Erythroblast (primary cell): ENCODE data around the gene DEFB114.

ENCODE experiments used
- DNase-seq, 2 experiments: peaks; one replicate each; lab custom pipeline; 2025; lab: John Stamatoyannopoulos, UW
- GATA1 ChIP-seq: IDR thresholded peaks from 2 replicates; pipeline ENCODE4 v1.6.1; 2011; ENCODE audit warnings: low read depth, mild to moderate bottlenecking, control low read depth, low read length, moderate library complexity
- POLR2A ChIP-seq: IDR thresholded peaks from 2 replicates; pipeline ENCODE4 v1.6.1; 2011; ENCODE audit warnings: mild to moderate bottlenecking, low read length

Gene DEFB114, protein sequence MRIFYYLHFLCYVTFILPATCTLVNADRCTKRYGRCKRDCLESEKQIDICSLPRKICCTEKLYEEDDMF

DNA sequence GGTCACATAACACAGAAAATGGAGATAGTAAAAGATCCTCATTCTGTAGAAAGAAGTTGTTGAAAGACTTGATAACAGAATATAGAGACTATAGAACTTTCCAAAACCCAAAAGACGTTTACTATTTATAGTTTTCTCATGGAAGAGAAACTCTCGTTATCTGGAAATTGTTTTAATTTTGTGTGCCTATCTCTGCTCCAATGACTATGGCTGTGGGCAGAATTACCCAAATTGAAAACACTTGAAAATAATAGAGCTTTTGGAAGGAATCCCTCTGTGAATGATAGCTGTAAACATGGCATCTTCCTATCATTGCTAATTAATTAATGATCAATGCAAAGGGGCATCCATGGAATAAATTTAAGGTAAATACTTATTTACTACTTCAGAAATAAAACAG lies at the start of gene DEFB114:
Gene DEFB114 (minus strand): TSS at position 101 of the 400 bp plus-strand sequence. CDS start 59 bp downstream, at position 42.
- TF ChIP-seq POLR2A = no peak
- no peak for TF ChIP-seq GATA1
- DNase-seq = no peak

DNA sequence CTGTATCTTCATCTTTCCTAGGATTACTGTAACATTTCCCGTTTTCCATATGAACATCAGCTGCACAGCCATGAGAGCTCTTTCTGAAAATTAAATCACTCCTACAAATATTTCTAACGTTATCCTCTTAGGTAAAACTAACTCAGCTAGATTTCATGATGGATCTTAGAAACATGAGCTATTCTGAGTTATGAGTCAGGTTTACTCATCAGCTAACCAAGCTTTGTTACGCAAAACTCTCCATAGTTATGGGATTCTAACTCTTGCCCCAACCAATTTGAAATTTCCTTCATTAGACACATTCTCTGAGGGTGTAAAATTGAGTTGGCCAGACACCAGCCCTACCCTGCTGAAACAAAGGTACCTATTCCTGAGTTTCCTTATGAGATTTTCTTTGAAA lies 43.9 kb upstream of the DEFB114 start:
- DNase-seq = no peak
- TF ChIP-seq GATA1 (no peak), POLR2A (no peak)

DNA sequence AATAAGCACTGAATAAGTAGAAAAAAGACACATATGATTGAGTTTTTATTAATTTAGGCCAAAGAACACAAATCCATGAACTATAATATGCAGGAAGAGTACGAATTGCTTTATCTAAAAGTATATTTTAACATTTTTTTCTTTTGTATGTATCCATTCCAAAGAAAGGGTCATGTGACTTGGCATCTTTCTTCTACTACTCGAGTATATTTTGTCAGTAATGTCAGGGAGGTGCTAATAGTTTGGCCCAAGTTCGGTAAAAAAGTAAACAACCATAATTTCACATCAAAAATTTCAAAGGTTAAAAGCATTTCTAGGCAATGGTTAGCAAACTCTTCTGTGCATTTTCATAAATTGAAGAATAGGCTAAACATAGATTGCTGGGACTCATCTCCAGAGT lies 39.2 kb upstream of the DEFB114 start:
- TF ChIP-seq POLR2A (no peak), GATA1 (no peak)
- no peak for DNase-seq

DNA sequence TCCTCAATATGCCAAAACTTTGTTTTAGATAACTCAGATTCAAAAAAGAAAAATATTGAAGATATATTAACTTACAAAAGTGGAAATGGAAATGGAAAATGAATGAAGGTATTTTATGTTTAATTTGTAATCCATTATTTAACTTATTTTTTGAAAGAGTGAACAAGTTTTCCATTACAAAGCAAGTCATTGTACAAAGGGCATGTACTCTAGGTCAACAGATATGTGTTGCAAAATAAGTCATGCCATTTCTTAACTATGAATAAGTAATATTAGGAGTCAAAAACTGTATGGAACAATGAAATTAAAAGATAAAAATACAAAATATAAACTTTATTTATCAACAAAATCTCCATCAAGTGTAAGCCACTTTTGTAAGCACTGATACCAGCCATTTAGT lies 31.3 kb upstream of the DEFB114 start:
- DNase-seq = no peak
- no peak for TF ChIP-seq POLR2A
- no peak for TF ChIP-seq GATA1

DNA sequence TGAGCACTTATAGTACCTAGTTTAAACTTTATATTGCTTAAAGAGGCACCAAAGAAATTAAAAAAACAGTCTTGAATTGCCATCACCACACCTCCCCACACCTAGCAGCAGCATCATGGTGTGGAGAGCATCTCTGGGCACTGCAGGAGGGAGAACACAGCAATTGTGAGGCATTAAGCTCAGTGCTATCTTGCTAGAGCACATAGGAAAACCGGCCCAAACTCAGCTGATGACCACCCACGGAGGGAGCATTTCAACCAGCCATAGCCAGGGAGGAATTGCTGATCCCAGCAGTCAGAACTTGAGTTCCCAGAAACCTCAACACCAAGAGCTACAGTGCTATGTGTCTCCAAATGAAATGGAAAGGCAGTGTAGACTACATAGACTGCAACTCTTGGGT lies 24.9 kb upstream of the DEFB114 start:
- TF ChIP-seq GATA1 (no peak), POLR2A (no peak)
- DNase-seq = no peak

DNA sequence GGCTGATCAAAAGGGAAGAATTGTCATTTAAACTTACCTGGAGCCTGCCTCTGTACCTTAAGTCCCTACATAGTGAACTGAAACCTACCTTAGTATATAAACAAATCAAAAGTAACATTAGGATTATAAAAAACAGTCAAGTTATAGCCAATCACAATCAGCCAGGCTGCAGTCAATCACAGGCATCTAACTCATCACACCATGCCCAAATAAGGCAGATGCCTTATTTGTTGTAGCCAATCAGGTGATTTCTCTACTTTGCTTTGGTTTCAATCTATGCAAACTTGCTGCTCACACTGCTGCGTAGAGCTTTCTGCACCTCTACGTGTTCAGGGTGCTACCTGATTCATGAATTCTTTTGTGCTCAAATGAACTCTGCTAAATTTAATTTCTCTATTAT lies 23.8 kb upstream of the DEFB114 start:
- TF ChIP-seq POLR2A (no peak), GATA1 (no peak)
- DNase-seq = no peak

DNA sequence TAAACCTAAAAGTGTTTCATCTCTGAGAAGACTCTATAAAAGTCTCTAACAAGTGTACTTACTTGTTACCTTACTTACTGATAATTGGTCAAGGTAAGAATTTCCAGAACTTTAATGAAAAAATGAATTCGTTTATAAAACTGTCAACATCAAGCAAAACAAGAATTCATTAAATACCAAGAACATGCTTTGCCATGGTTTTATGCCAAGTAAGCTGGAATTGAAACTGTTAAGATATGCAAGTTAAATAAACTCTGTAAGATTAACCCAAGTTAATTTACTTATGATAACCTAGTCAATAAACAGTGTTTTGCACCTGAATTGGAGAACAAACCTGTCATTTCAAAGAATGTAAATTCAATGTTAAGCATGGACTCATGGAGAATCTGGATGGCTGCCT lies 22.6 kb upstream of the DEFB114 start:
- no peak for DNase-seq
- TF ChIP-seq GATA1 = no peak
- TF ChIP-seq POLR2A = no peak

DNA sequence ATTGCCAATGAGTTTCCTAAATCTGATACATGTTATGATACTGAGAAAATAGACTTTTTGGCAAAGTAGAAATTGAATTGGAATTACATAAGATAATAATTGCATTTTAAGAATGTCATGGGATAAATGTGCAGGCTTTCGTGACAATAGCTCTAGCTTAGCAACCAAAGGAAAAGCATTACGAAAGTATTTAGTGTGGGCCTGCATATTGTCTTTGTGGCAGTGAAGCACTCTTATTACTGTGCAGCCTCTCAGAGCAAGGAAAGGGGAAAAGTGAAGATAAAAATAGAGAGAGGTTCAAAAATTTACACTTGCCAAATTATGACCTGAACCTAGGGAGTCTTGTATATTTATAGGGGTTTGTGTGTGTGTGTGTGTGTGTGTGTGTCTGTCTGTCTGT lies 18.1 kb upstream of the DEFB114 start:
- no peak for DNase-seq
- TF ChIP-seq POLR2A = no peak
- no peak for TF ChIP-seq GATA1

DNA sequence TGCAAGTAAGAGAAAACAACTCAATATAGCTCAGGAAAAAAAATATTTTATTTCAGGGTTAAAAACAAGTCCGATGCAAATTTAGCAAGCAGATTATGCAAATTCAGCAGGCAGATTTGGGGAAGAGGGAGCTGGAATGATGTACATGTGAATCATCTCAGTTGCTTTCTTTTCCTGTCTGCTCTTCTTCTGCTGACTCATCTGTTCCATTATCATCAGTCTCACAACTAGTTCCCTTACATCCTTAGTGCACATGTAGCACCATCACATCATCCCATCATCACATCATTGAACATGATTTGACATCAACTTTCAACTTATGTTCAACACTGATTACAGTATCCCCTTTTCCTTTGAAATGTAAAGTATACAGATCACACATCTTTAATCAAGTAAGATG lies 16.9 kb upstream of the DEFB114 start:
- no peak for DNase-seq
- TF ChIP-seq GATA1 (no peak), POLR2A (no peak)

DNA sequence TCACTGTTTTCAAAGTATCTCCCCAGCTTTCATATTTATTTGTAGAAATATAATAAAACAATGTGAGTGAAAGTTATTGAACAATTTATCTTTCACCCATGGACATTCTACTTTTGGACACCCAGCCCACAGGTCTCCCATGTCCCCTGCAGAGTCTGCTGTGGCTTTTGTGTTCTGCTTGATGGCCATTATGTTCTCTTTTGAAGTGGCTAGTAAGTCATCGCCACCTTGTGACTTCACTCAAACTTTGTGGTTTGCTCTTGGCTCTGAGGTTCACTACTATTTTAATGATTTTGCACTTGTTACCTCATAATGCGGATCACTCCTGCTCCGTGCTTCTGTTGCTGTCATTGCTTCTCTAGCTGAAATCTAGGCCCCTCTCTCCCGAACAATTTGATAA lies 15.6 kb upstream of the DEFB114 start:
- DNase-seq = no peak
- TF ChIP-seq GATA1 (no peak), POLR2A (no peak)

DNA sequence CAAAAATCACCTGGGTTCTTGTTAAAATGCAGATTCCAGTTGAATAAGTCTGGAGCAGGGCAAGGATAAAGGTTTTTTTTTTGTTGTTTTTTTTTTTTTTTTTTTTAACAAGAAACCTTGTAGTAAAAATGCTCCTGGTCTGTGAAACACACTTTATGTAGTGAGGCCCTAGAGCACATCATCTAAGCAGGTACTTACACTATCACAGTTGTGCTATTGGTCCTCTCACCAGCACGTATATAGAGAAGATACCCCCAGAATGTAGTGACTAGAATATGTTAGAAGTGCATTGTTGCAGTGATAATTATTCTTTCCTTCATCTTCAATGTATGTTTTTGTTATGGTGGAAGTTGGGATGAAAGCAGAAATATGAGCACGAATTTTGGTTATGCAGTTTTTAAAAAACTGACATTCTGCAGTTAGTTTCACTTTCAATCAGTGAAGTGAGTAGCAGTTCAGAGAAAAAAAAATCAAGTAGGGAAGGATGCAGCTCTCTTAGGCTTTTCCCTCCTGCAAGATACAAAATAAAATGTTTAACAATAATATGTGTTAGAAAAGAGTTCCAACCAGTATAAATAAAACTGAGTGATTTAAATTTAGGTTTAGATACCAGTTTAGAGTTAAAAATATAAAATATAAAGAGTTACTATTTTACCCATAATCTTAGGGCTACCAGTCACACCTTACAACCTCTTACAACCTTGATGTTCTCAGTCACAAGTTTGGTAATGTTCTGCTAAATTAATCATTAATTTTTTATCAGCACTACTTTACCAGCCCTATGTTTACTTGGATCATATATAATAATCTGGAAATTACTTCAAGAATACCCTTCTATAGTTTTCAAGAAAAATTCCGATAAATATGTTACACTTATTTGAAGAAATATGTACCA lies 14.6 kb upstream of the DEFB114 start:
- no peak for TF ChIP-seq POLR2A
- TF ChIP-seq GATA1 = no peak
- DNase-seq = no peak

DNA sequence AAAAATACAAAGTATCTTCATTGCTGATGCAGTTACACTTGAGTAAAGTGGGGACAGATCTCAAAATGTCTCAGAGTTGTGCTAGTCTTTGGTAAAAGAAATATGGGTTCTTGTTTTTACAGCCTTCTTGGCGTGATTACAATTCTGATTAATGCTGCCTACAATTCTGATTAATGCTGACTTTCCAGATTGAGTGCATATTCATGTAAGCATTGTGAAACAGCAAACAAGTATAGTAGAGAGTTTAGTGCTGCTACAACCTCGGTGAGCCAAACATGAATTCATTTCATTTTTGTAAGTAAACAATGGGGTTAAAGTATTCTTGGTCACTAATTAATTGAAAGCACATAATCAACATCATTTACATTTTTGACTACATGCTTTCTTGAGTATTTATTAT lies 5.6 kb upstream of the DEFB114 start, which contains the start of gene DEFB113:
Gene DEFB113 (minus strand): TSS at position 21 of the 400 bp plus-strand sequence. CDS start 0 bp downstream, at position 21.
- DNase-seq = no peak
- no peak for TF ChIP-seq GATA1

DNA sequence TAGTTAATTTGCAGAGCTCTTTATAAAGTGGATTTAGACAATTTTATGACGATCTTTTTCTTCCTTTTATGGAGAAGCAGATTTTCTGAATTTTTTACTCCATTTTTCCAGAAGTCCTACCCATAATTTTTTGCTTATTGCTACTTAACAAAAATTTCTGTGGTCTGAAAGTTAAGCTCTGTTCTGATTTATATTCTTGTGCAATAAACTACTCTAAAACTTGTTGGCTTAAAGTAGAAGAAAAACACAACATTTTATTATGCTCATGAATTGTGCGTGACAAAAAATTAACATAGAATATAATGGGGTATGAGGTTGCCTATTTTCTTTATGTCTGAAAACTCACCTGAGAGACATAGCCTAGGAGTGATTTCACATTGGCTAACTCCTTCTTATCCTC lies 2.9 kb upstream of the DEFB114 start:
- TF ChIP-seq POLR2A (no peak), GATA1 (no peak)
- DNase-seq = no peak

DNA sequence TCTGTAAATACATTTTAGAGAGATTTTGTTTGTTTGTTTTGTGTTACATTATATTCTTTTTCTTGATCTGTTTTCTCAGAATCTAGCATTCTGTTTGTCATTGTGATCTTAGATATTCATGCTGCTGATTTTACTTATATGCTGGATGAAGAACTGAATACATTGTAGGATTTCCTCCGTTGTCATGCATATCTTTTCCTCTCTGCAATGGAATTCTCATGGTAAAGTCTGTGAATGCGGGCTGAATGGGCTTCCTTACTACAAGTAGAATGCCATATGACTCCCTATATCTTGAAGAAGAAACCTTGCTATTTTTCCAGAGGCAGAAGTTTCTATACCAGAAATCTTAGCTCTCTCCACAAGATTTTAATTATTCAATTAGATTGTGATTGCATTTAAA lies 2.4 kb upstream of the DEFB114 start:
- no peak for DNase-seq
- TF ChIP-seq POLR2A (no peak), GATA1 (no peak)
